GM18870 (cell line): Measurements from ENCODE around the gene CDC25A.

Experiments
- ATAC-seq: cut with Tn5 transposase; IDR thresholded peaks from one replicate; pipeline ENCODE4 v1.9.1; 2021; ENCODE audit warnings: moderate library complexity; ENCODE audit not compliant: unreplicated experiment

Gene CDC25A

GRCh38 chr3:48112108-48112791 is 76.0 kb downstream of the CDC25A start:
- peak; percentile 92 for ATAC-seq

GRCh38 chr3:48110463-48110862 is 77.8 kb downstream of the CDC25A start:
- ATAC-seq, result no peak

- no peak for ATAC-seq
Observed at GRCh38 chr3:48107227-48107626, 81.0 kb downstream of the CDC25A start.
